Astrocyte of the spinal cord (primary cell): ENCODE data around the gene TSPAN9.

Experiments
- DNase-seq: peaks from one replicate; pipeline ENCODE4 v3.0.0; 2011; ENCODE audit warnings: low read depth, low spot score
- H3K4me3 ChIP-seq: 2 replicates; pipeline ENCODE4 v1.5.1; 2011; ENCODE audit warnings: low read depth, mild to moderate bottlenecking, low read length, moderate library complexity
- in situ Hi-C: cut with HindIII; loops from 2 replicates; pipeline ENCODE4 v1.10.0; 2017; ENCODE audit warnings: low sequenced_read_pairs
- TF ChIP-seq, protein P1 (sequence below): IDR thresholded peaks from 2 replicates; pipeline ENCODE4 v1.5.1; 2012; ENCODE audit warnings: low read depth, mild to moderate bottlenecking, low read length, inconsistent platforms

The TSPAN9 gene

GRCh38 chr12:3300833-3301401, 223.7 kb downstream of the TSPAN9 start:
- DNase-seq, result no peak
- in situ Hi-C loops, result no loop called here
- H3K4me3 ChIP-seq, result no peak overlapping the region
- TF ChIP-seq, protein P1, sequence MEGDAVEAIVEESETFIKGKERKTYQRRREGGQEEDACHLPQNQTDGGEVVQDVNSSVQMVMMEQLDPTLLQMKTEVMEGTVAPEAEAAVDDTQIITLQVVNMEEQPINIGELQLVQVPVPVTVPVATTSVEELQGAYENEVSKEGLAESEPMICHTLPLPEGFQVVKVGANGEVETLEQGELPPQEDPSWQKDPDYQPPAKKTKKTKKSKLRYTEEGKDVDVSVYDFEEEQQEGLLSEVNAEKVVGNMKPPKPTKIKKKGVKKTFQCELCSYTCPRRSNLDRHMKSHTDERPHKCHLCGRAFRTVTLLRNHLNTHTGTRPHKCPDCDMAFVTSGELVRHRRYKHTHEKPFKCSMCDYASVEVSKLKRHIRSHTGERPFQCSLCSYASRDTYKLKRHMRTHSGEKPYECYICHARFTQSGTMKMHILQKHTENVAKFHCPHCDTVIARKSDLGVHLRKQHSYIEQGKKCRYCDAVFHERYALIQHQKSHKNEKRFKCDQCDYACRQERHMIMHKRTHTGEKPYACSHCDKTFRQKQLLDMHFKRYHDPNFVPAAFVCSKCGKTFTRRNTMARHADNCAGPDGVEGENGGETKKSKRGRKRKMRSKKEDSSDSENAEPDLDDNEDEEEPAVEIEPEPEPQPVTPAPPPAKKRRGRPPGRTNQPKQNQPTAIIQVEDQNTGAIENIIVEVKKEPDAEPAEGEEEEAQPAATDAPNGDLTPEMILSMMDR, result no peak

DNA sequence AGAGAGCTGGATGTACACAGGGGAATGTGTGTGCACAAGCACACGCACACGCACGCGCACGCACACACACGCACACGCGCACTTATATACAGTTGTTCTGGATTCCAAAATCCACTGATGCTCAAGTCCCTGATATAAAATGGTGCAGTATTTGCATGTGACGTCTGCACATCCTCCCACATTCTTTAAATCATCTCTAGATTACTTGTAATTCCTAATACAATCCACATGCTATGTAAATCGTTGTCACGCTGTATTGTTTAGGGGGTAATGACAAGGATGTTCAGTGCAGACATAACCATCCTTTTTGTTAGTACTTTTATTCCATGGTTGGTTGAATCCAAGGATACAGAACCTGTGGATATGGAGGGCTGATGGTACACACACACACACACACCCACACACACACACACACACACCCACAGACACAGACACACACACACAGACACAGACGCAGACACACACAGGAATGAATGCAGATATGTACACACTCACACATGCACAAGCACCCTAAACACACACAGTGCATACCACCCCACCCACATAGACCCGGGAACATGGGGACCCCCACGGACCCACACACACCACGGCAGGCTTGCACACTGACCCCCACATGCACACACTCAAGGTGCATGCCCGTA, 225.3 kb downstream of the TSPAN9 start:
- in situ Hi-C loops, result no loop called here
- no peak overlapping the region for H3K4me3 ChIP-seq
- DNase-seq, result no peak
- TF ChIP-seq, protein P1, result no peak

DNA sequence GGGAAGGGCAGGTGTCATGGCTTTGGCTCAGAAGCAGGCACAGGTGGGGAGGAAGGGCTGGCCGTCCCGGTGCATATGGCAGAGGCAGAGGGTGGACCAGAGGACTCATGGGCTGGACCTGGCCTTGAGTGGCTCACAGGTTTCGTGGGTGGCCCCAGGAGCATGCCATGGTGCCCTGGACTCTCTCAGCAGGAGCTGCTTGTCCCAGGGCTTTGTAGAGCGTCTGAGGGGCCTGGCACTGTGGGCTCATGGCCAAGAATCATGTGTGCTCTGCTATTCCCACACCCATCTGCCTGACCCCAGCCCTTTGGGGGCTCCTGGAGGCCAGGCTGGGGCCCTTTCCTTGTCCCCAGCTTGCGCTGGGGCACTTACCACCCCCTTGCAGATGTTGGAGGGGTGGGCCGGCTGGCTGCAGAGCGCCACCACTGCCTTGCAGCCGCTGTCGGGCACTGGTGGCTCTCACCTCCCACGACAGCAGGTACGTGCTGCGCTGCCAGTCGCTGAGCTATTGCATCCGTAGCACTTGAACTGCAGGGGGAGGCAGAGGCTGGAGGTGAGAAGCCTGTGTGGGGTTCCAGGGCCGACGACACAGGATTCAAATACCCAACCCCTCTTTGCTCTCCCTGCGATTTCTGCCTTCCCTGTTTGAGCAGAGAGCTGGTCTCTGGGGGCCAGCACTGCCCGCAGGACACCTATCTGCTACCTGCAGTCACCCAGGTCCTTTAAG, 226.4 kb downstream of the TSPAN9 start:
- no peak for DNase-seq
- TF ChIP-seq, protein P1, result peak; percentile 29
- in situ Hi-C loops, result no loop called here
- H3K4me3 ChIP-seq, result no peak overlapping the region

- TF ChIP-seq, protein P1, result no peak
- in situ Hi-C loops, result no loop called here
- peak; percentile 89 for DNase-seq
- H3K4me3 ChIP-seq, result no peak overlapping the region
Observed at GRCh38 chr12:3304436-3305165, 227.4 kb downstream of the TSPAN9 start.

DNA sequence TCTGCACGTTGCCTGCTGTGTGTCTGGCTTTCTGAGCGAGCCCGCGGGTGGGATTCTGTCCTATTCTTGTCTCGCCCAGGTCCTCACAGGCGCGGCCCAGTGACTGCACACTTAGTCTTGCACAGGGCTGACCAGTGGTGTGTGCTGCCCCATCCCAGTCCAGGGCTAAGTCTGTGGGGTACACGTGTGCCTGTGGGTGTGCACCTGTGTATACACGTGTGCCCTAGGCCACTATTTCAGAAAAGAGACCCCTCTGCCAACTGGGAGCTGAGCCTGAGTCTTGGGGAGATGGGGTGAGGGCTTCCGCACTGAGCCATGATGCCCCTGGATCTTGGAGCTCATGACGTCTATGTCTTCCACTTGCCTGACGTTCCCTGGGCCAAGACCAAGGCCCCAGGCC, 228.3 kb downstream of the TSPAN9 start:
- TF ChIP-seq, protein P1, result no peak
- no peak overlapping the region for H3K4me3 ChIP-seq
- in situ Hi-C loops, result no loop called here
- no peak for DNase-seq

DNA sequence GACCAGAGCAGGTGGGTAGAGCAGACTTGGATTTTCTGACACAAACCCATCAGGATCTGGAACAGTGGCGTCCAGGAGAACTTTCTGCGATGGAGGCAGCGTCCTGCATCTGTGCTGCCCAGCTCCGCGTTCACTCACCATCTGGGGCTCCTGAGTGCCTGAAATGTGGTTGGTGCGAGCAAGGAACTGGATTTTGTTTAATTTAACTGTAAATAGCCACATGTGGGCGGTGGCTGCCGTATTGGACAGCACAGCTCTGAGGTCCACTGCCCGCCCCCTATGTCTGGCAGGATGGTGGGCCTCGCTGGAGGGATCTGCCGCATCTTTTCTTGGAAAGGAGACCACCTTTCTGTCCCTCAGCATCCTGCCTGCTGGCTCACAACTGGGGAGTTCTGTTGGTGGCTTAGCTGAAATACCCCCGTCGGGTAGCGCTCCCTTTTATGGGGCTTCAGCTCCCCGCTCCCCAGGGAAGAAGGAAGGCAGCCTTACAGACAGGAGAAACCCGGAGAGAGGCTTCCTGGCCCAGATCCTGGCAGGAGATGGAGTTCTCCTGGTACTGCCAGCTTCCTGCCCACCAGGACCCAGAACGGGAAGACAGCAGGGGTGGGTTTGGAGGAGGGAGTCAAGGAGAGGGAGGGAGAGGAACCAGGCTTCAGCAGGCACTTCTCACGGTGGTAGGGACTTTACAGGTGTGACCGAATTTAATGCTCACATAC, 228.9 kb downstream of the TSPAN9 start:
- TF ChIP-seq, protein P1, result no peak
- in situ Hi-C loops, result no loop called here

More for the DNA sequence above, 228.9 kb downstream of the TSPAN9 start:
- no peak overlapping the region for H3K4me3 ChIP-seq
- DNase-seq, result no peak
